AG09319 (cell line): ENCODE measurements around the gene LDHD.

ENCODE experiments used
- DNase-seq: peaks from one replicate; pipeline ENCODE4 v3.0.0-alpha.2; 2010; ENCODE audit warnings: low read depth; ENCODE audit errors: extremely low read depth
- TF ChIP-seq, protein P1 (sequence below): IDR thresholded peaks from 2 replicates; pipeline ENCODE4 v1.5.1; 2011; ENCODE audit warnings: low read depth, mild to moderate bottlenecking, inconsistent platforms, low read length, moderate library complexity

The LDHD gene

DNA sequence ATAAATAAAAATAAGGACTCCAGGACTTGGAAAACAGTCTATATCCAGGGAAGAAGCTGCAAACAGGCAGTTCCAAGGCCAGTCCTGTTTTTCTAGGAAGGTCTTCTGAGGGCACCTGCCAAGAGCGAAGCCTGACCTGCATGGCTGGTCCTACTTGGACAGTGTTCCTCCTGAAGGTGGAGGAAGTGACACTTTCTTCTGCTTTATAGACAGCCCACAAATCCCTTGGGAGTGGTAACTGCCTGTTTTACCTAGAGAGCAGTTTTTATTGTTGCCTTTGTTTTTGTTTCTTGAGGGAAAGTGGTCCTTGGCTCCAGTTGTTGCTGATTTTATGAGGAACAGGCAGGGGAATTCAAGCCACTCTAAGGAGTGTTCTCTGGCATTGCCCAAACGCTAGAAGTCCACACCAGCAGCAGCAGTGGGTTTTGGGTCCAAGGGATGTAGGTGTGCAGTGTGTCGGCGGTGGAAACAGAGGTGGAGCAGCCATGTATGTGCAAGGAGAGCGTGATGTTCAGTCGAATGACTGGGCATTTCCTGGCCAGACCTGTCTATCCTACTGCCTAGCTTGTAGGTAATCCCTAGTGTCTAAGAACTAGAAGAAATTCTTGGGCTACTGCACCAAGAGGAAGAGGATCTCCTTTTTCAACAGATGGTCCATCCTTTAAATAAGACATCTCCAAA is 35.3 kb downstream of the LDHD start:
- TF ChIP-seq, protein P1, sequence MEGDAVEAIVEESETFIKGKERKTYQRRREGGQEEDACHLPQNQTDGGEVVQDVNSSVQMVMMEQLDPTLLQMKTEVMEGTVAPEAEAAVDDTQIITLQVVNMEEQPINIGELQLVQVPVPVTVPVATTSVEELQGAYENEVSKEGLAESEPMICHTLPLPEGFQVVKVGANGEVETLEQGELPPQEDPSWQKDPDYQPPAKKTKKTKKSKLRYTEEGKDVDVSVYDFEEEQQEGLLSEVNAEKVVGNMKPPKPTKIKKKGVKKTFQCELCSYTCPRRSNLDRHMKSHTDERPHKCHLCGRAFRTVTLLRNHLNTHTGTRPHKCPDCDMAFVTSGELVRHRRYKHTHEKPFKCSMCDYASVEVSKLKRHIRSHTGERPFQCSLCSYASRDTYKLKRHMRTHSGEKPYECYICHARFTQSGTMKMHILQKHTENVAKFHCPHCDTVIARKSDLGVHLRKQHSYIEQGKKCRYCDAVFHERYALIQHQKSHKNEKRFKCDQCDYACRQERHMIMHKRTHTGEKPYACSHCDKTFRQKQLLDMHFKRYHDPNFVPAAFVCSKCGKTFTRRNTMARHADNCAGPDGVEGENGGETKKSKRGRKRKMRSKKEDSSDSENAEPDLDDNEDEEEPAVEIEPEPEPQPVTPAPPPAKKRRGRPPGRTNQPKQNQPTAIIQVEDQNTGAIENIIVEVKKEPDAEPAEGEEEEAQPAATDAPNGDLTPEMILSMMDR: no peak

DNA sequence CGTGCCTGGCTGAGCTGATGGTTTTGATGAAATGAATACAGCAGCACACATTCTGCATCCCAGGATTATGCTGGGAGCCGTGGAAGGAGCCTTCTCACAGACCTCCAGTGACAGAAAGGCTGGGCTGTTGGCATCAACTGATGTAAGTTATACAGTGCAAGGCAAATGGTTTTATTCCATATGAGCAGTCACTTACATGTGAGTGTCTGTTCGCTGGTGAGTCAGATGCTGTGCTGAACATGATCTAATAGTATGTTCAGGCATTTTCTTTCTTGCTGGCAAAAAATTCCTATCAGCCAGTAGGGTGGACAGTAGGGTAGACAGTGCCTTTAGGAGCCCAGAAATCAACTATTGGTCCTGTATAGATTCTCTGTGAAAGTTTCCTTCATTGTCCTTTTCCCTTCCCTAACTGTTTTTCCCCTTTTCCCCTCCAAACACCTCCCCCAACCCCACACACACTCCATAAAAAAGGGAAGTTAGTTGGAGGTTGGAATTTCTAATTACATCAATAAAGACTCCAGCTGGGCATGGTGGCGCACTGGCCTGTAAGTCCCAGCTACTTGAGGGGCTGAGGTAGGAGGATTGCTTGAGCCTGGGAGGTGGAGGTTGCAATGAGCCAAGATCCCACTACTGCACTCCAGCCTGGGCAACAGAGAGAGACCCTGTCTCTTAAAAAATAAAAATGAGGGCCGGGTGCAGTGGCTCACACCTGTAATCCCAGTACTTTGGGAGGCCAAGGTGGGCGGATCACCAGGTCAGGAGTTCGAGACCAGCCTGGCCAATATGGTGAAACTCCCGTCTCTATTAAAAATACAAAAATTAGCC is 36.2 kb downstream of the LDHD start:
- TF ChIP-seq, protein P1: no peak
- no peak for DNase-seq

More for the DNA sequence above, 35.3 kb downstream of the LDHD start:
- DNase-seq: no peak

DNA sequence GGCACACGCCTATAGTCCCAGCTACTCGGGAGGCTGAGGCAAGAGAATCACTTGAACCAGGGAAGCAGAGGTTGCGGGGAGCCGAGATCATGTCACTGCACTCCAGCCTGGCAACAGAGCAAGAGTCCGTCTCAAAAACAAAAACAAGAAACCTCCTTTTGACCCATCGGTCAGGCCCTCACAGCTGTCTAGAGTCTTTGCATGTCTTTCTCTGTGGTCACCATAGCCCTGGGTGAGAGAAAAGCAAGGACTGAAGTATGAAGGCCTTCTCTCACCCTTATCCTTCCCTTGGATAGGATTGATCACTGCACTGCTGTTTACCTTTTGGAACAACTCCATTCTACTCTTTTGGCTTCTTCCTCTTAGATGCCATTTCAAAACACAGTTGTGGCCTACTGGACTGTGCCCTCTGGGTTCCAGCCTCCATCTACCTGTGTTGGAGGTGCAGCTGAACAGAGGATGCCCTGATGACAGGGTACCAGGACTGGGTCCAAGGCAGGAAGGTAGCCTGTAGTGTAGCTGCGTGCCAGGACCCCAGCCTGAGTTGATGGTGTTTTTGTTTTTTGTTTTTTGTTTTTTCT is 37.1 kb downstream of the LDHD start:
- DNase-seq: no peak
- TF ChIP-seq, protein P1: no peak

DNA sequence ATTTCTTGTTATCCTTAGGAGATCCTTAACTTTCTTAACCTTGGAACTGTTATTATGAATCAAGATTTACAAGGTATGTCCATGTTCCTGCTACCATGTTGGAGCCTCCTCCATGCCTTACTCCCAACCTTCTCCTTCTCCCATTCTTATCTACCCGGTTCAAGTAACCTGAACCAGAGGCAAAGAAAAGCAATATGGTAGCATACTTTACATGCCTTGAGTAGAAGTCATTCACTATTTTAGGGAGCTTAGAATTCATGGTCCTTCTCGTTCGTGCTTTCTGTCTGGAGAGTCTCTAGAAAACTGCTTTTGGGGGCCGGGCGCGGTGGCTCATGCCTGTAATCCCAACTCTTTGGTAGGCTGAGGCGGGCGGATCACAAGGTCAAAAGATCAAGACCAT is 37.7 kb downstream of the LDHD start:
- DNase-seq: no peak
- TF ChIP-seq, protein P1: no peak

DNA sequence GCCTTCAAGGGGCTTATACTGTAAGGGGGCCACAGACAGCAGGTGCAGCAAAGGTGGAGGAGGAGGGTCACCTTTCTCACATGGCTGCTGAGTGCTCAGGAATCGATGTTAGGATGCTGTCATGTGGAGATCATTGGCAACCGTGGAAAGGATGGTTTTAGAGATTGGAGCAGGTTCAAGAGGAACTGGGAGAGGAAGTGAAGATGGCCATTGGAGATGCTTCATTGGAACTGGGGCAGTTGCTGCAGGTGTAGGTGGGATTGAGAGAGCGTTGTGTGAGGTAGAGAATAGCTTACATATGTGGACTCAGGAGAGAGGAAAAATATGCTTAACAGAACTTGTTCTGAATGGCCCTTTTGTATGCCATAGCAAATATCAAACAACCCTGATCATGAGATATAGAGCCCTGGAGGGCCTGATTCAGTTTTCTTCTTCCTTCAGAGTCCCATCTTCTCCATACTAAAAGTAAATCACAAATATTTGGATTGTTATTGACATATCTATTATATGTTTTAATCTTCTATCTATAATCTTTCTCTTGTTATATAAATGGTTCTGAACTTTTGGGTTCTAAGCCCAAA is 40.8 kb downstream of the LDHD start:
- TF ChIP-seq, protein P1: no peak
- DNase-seq: no peak

DNA sequence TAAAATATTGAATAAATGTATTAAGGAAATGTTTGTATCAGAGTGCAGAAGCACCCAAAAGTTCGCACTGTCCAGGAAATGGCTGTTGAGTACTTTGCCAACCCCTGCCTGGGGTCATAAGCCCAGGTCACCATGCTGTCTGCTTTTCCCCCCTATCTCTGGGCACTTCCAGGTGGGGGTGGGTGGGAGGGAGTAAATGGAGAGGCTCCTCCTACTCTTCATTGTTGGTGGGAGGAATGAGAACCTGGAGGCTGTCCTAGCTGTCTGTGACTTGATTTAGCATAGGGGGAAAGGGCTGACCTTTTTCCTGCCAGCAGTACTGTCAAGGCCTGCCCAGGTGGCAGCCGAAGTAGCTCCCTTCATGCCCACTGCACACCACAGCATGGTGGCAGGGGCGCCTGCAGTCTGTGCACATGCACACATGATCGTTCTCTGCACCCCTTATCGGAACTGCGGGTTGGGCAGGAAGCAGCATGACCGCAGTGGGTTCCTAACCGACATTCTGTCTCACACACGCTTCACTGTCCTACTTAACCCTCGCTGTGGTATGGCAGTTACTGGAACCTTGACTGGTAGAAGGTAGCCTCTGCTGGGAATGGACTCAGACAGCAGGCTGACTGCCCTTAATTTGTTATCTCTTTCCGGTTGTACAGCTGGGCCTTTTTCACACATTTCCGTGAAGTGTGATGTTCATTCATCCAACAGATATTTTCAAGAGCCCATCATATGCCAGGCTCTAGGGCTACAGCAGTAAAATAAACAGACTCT is 41.5 kb downstream of the LDHD start:
- TF ChIP-seq, protein P1: no peak
- no peak for DNase-seq
